HTR-8/SVneo (cell line): ENCODE results near the gene TAS2R41.
"Not testable (repeated sequence)": the region's sequence is repeated elsewhere in the genome, so short reads cannot be mapped to it uniquely, and the experiment has no call there.

Experiments
- DNase-seq: peaks from one replicate; pipeline ENCODE4 v3.0.0; 2011; ENCODE audit warnings: low spot score, mixed read lengths; ENCODE audit not compliant: insufficient read length
- FAIRE-seq: peaks from 2 replicates; lab custom pipeline; 2011; peaks lifted over from hg19 to GRCh38; lab: Jason Lieb, UNC

TAS2R41 gene

GRCh38 chr7:143455491-143455890 is 22.2 kb upstream of the TAS2R41 start:
- FAIRE-seq (no peak), DNase-seq (no peak)

- FAIRE-seq (no peak), DNase-seq (no peak)
Observed at GRCh38 chr7:143455942-143456341, 21.7 kb upstream of the TAS2R41 start.

DNA sequence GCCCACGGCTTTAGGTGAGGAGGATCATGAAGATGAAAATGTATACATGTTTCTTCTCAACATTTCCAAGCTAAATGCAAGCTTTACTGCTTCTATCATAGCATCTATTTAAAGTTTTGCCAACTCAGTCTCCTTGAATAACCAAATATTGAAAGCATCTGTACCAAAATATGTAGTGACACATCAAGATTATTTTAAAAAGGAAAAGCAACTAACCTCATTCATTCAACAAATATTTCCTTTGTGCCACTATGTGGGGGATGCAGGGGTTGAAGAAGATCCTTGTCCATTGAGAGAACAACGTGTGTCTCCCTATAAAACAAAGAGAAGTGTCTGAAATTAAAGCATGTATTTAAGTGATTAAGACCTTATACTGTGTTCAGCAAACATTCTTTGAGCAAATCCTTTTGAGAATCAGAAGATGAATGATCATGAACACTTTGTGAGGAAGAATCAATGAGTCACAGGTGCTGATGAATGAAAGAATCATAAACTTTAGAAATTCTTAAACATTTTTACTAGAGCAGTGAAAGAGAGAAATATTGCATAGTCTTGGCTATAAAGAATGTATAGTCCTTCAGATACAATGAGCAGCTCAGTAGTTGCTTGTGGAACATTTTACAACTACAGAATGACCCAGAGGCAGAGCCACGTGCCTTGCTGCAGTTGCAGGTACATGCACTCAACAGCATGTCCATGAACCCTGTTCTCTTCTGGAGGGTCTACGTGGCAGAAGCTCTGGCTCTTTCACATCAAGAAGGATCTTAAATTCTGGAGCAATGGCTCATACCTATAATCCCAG is 20.5 kb upstream of the TAS2R41 start:
- FAIRE-seq (no peak), DNase-seq (no peak)

DNA sequence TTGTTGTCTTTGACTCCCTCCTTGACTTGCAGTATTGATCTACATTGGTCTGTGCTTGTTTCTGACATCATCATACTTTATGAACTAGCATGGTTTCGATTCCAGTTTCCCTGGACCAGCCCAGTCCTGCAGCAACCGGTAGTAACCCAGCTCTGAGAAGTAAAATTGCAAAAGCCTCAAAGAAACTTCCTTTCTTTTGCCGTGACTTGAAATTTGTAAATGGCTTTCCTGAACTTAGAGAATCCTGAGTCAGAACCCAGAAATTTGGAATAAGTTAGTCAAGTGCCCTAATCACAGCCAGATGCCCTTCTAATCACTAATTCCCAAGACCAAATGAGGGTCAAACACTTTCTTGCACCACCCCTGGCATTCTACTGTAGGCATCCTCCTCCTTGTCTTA is 19.4 kb upstream of the TAS2R41 start:
- FAIRE-seq, result no peak

GRCh38 chr7:143458681-143459080 is 19.0 kb upstream of the TAS2R41 start:
- FAIRE-seq, result no peak

More for the DNA sequence above, 19.4 kb upstream of the TAS2R41 start:
- DNase-seq, result no peak

DNA sequence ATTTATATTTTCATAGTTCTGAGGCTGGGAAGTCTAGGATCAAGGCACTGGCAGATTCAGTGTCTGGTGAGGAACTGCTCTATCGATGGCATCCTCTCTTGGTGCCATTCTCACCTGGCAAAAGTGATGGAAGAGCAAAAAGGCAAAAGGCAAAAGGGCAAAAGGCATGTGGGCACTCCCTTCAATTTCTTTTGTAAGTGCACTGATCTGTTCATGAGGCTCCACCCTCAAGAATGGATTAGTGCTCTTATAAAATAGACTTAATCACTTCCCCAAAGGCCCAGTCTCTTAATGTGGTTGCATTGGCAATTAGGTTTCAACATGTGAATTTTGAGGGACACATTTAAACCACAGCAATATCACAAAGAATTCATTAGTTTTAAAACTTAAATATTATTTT is 18.3 kb upstream of the TAS2R41 start:
- no peak for DNase-seq
- FAIRE-seq, result no peak

More at GRCh38 chr7:143458681-143459080, 19.0 kb upstream of the TAS2R41 start:
- no peak for DNase-seq

- FAIRE-seq, result no peak
- DNase-seq, result no peak
Observed at GRCh38 chr7:143460271-143460979, 17.2 kb upstream of the TAS2R41 start.

GRCh38 chr7:143462045-143462444 is 15.6 kb upstream of the TAS2R41 start:
- FAIRE-seq, result no peak
- DNase-seq, result no peak

- DNase-seq, result no peak
- FAIRE-seq, result no peak
Observed at GRCh38 chr7:143463556-143463955, 14.1 kb upstream of the TAS2R41 start.

DNA sequence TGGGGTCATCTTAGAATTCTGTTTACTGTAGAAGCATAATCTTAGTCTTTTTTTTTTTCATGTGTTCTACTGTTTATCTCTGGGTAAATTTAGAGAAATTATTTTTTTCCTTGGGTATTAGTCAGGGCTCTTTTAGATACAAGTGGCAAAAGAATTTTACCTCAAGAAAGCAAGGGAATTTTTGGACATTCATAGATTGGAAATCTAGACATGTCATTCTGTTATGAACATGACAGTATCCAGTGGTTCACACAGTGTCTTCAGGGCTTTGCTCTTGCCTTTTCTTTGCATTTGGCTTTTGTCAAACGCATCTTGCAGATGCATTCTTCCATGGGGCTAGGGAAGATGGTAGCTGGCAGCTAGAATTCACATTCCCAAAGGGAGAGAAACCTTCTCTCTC is 13.7 kb upstream of the TAS2R41 start:
- FAIRE-seq (no peak), DNase-seq (no peak)

DNA sequence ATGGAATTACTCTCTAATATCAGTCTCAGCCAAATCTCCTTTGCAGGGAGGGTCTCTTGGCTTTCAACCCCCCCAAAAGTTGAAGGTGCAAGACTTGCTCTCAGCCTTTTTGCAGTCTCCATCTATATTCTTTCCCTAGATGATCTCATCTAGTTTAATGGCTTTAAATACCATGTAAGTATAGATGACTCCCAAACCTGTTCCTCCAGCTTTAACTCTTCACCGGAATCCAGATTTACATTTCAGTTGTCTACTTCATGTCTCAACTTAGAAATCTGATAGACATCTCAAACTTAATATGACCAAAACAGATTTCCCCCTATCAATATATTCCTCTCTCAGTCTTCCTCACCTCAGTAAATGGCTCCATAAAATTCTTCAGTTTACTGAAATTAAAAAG is 9.9 kb upstream of the TAS2R41 start:
- FAIRE-seq, result no peak
- no peak for DNase-seq

- not testable (repeated sequence) for FAIRE-seq, DNase-seq
Observed at GRCh38 chr7:143472071-143472689, 5.5 kb upstream of the TAS2R41 start.

DNA sequence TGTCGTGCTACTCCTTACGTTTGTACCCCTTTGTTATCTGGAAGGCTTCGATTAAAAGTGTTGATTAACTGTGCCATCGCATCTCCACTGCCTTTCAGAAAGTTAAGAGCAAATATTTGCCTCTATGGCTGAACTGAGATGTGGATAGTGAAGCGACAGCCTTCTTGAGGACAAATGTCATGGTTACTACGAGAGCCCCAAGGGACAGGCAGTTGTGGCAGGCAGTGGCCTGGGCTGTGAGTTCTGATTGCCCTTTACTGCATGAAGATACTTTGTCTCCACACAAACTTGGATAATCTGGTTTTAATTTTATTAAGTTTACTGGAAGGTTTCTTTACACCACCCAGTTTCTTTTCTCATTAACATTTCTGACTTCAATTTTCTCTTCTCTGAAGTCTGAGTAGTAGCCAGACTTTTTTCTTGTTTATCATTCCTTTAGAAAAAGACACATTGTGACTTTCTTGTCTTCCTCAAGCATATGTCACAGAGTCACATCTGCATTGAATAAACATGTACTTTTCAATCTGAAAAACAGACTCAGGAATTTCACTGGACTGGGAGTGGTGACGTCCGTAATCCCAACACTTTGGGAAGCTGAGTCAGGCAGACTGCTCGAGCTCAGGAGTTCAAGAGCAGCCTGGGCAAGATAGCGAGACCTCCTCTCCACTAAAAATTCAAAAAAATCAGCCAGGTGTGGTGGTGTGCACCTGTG is 1.5 kb downstream of the TAS2R41 start:
- FAIRE-seq (no peak), DNase-seq (no peak)

- DNase-seq, result no peak
- FAIRE-seq, result no peak
Observed at GRCh38 chr7:143480501-143480900, 2.8 kb downstream of the TAS2R41 start.

DNA sequence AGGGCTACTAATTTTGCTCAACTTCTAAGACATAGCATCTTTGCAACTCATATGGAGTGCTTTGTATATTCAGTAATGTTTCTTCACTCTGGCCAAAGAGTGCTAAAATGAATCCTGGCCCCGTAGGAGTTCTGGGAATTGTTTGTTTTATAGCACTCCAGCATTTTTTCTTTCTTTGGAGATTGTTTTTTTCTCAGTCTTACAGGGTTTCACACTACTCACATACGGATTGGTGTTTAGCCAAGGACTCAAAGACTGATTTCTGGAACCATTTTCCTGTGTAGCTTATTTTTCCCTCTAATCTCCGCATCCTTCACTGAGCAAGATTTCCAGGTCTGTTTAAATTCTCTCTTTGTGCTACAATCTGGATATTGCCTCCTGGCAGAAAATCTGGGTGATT is 6.4 kb downstream of the TAS2R41 start:
- DNase-seq, result no peak
- no peak for FAIRE-seq

- FAIRE-seq (no peak), DNase-seq (no peak)
Observed at GRCh38 chr7:143485094-143485493, 7.4 kb downstream of the TAS2R41 start.

- DNase-seq (no peak), FAIRE-seq (no peak)
Observed at GRCh38 chr7:143485500-143485899, 7.8 kb downstream of the TAS2R41 start.

DNA sequence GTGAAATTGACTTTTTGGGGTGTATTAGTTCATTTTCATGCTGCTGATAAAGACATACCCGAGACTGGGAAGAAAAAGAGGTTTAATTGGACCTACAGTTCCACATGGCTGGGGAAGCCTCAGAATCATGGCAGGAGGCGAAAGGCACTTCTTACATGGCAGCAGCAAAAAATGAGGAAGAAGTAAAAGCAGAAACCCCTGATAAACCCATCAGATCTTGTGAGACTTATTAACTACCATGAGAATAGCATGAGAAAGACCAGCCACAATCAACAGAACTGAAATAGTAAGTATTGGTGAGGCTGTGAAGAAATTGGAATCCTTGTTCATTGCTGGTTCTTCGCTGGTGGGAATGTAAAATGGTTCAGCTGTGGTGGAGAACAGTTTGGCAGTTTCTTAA is 8.6 kb downstream of the TAS2R41 start:
- not testable (repeated sequence) for FAIRE-seq, DNase-seq

DNA sequence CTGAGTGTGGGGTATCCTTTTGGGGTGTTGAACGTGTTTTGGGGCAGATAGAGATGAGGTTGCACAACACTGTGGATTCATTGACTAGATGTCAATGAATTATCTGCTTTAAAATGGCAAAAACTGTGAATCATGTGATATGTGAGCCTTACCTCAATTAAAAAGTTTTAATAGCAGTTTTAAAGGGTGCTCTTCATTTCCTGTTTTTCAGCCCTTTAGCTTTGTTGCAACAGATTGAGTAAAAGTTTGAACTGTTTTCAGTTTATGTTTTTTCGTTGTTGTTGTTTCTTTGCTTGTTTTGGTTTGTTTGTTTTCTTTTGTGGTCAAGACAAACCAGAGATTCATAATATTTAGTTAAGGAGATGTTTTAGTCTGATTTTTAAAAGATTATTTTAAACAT is 9.4 kb downstream of the TAS2R41 start:
- FAIRE-seq (no peak), DNase-seq (no peak)

GRCh38 chr7:143487566-143487965 is 9.9 kb downstream of the TAS2R41 start:
- FAIRE-seq, result no peak
- DNase-seq, result no peak
